A549 (cell line): ENCODE measurements around the gene FANCM. TPM values are rescaled to one million over a fixed set of nuclear protein-coding genes. Genes with fewer than 3 reads are reported as not detected.

ENCODE experiments used
- ATAC-seq, 2 experiments: fragments of 200-7000 bp in 1 of 2; fragments of >200 bp in 1 of 2; cut with Nextera tagmentation in 1 of 2; cut with Tn5 transposase in 1 of 2; 3 replicates each; pipeline versions ENCODE4 v1.8.0 to v1.9.1; 2018 to 2020; ENCODE audit warnings: mild to moderate bottlenecking in 1 of 2, moderate library complexity in 1 of 2
- CTCF ChIA-PET: fragments of 300-600 bp; sonication (Branson Sonifier 250); formaldehyde crosslinking; extraction: SDS; loops from one replicate; lab custom pipeline; 2021; ENCODE audit warnings: antibody characterized with exemption, inconsistent platforms; lab: Yijun Ruan, JAX
- POLR2A ChIA-PET: fragments of 350-600 bp; formaldehyde crosslinking; extraction: SDS; loops from one replicate; lab custom pipeline; 2021; ENCODE audit warnings: antibody characterized with exemption, inconsistent platforms; lab: Yijun Ruan, JAX
- DNase-seq, 2 experiments: peaks; one replicate each; pipeline versions ENCODE4 v3.0.0 to v3.0.0-alpha.2; 2011 to 2016; ENCODE audit warnings: low read depth in 1 of 2, low spot score in 1 of 2
- FAIRE-seq: peaks from 2 replicates; lab custom pipeline; 2011; peaks lifted over from hg19 to GRCh38; lab: Jason Lieb, UNC
- H3K27ac ChIP-seq, 2 experiments: fragments of >200 bp; sonication (Bioruptor Twin); formaldehyde crosslinking; 3 replicates each; pipeline ENCODE4 v1.5.1; 2016 to 2017
- H3K4me1 ChIP-seq: fragments of >200 bp; sonication (Bioruptor Twin); formaldehyde crosslinking; 3 replicates; pipeline ENCODE4 v1.6.1; 2016
- H3K4me2 ChIP-seq: fragments of >200 bp; sonication (Bioruptor Twin); formaldehyde crosslinking; 3 replicates; pipeline ENCODE4 v1.6.1; 2016
- H3K4me3 ChIP-seq: fragments of >200 bp; sonication (Bioruptor Twin); formaldehyde crosslinking; 3 replicates; pipeline ENCODE4 v1.5.1; 2016
- H3K9me3 ChIP-seq: fragments of >200 bp; sonication (Bioruptor Twin); formaldehyde crosslinking; 3 replicates; pipeline ENCODE4 v1.6.1; 2016
- ATOH8 ChIP-seq: fragments of 250-450 bp; sonication (Bioruptor Pico); IDR thresholded peaks from 2 replicates; pipeline ENCODE4 v1.5.0; 2020; ENCODE audit warnings: low read depth, mild to moderate bottlenecking, moderate library complexity
- CBX8 ChIP-seq: fragments of 200-600 bp; sonication (generic); IDR thresholded peaks from 2 replicates; pipeline ENCODE4 v1.6.1; 2016
- CHD4 ChIP-seq: fragments of 200-600 bp; sonication (generic); IDR thresholded peaks from 2 replicates; pipeline ENCODE4 v1.6.1; 2016; ENCODE audit warnings: antibody characterized with exemption, mild to moderate bottlenecking, borderline replicate concordance
- E2F6 ChIP-seq: IDR thresholded peaks from 2 replicates; pipeline ENCODE4 v1.6.1; 2012; ENCODE audit warnings: low read depth, borderline replicate concordance
- EHF ChIP-seq: fragments of 250-450 bp; sonication (Bioruptor Pico); IDR thresholded peaks from 2 replicates; pipeline ENCODE4 v1.5.0; 2020; ENCODE audit warnings: mild to moderate bottlenecking
- ELK1 ChIP-seq: fragments of 150-350 bp; IDR thresholded peaks from 2 replicates; pipeline ENCODE4 v1.6.1; 2014; ENCODE audit warnings: low read depth, mild to moderate bottlenecking, low read length
- FOSB ChIP-seq: fragments of 250-450 bp; sonication (Bioruptor Pico); IDR thresholded peaks from 2 replicates; pipeline ENCODE4 v1.5.0; 2020; ENCODE audit warnings: mild to moderate bottlenecking, moderate library complexity
- GATA3 ChIP-seq: IDR thresholded peaks from 2 replicates; pipeline ENCODE4 v1.6.1; 2012; ENCODE audit warnings: borderline replicate concordance
- HMGXB4 ChIP-seq: fragments of 250-450 bp; sonication (Bioruptor Pico); IDR thresholded peaks from 2 replicates; pipeline ENCODE4 v1.5.0; 2021; ENCODE audit warnings: mild to moderate bottlenecking, moderate library complexity, borderline replicate concordance
- HOXB13 ChIP-seq: fragments of 250-450 bp; sonication (Bioruptor Pico); IDR thresholded peaks from 2 replicates; pipeline ENCODE4 v1.5.0; 2020; ENCODE audit warnings: low read depth, mild to moderate bottlenecking, moderate library complexity
- JUN ChIP-seq, 2 experiments: fragments of >200 bp; sonication (Bioruptor Twin); formaldehyde crosslinking; IDR thresholded peaks; 2 replicates in 1 of 2; 3 replicates in 1 of 2; pipeline ENCODE4 v1.6.1; 2016 to 2017
- JUNB ChIP-seq: fragments of >200 bp; sonication (Bioruptor Twin); formaldehyde crosslinking; IDR thresholded peaks from 2 replicates; pipeline ENCODE4 v1.6.1; 2016
- MYC ChIP-seq: IDR thresholded peaks from 2 replicates; pipeline ENCODE4 v1.6.1; 2012; ENCODE audit warnings: mild to moderate bottlenecking, inconsistent platforms, low read length, improper control_type of control experiment, borderline replicate concordance
- NFE2L2 ChIP-seq: fragments of 150-350 bp; conservative IDR thresholded peaks from 2 replicates; pipeline ENCODE4 v1.6.1; 2014; ENCODE audit warnings: low read length
- REST ChIP-seq: fragments of 200-600 bp; sonication (generic); IDR thresholded peaks from 2 replicates; pipeline ENCODE4 v1.6.1; 2016; ENCODE audit warnings: antibody characterized with exemption, mild to moderate bottlenecking, moderate library complexity
- RFX5 ChIP-seq: fragments of 450-650 bp; IDR thresholded peaks from 2 replicates; pipeline ENCODE4 v1.7.1; 2014; ENCODE audit warnings: antibody characterized with exemption, mild to moderate bottlenecking, moderate library complexity
- USF2 ChIP-seq: fragments of 450-650 bp; IDR thresholded peaks from 2 replicates; pipeline ENCODE4 v1.6.1; 2014; ENCODE audit warnings: antibody characterized with exemption
- ZSCAN20 ChIP-seq: fragments of 250-450 bp; sonication (Bioruptor Pico); IDR thresholded peaks from 2 replicates; pipeline ENCODE4 v1.8.0; 2022; ENCODE audit warnings: mild to moderate bottlenecking, moderate library complexity
- WGBS: methylation state at CpG from one replicate; pipeline ENCODE4 v1.1.6; 2017; ENCODE audit errors: missing lambda C conversion rate; 5-methylcytosine and 5-hydroxymethylcytosine counted together
- polyA plus RNA-seq, 4 experiments: library from polyadenylated mRNA; depleted of rRNA in 3 of 4; stranded (reverse); fragments of >200 nt; fragmentation: RNase III in 1 of 4; extraction: RNeasy Plus Mini Kit Qiagen cat#74134 plus additional on column Dnase treatment in 1 of 4; gene quantifications; 2 replicates in 3 of 4; 3 replicates in 1 of 4; pipeline ENCODE4 v1.2.3, GENCODE V29; 2011 to 2017

Gene FANCM
- polyA plus RNA-seq, 2 of the 4 experiments (the other 2 are of a cell fraction), result 7.0 to 8.8 TPM

GRCh38 chr14:45112896-45113781 lies 22.6 kb upstream of the FANCM start:
- DNase-seq (peak; percentile 12 to 77), FAIRE-seq (peak; percentile 95), ATAC-seq (peak; percentile 68 to 92; a peak in 5 of 6 replicates)
- H3K27ac ChIP-seq, result peak overlapping the region in 1 of 2 experiments; percentile 58; a peak in 4 of 6 replicates
- no peaks in the 10 kb centered on the region for H3K9me3 ChIP-seq
- H3K4me1 ChIP-seq, result peaks cover 30% of the 10 kb centered on the region
- CTCF ChIA-PET, result interaction anchor here (1.5 kb wide), 1 partner anchor 199 kb away, joined by 4 read pairs; no protein-coding TSS in a partner anchor
- peak overlapping the region; percentile 65 for H3K4me2 ChIP-seq
- POLR2A ChIA-PET, result interaction anchor here (0.6 to 1.0 kb wide), 2 partner anchors 8 to 29 kb away, joined by 3 to 5 read pairs; partner anchors contain the start of gene PRPF39
- no peak for TF ChIP-seq EHF (CRISPR knock-in tag)
- no peak for TF ChIP-seq CBX8
- TF ChIP-seq GATA3, result peak; percentile 82
- 23% methylated on average over 6 of the region's 6 CpGs for WGBS
- peak overlapping the region; percentile 4; the same call in 1 of the 3 replicates for H3K4me3 ChIP-seq

- H3K27ac ChIP-seq, result no peak overlapping the region
- peak overlapping the region; percentile 65; the same call in 2 of the 3 replicates for H3K4me2 ChIP-seq
- ATAC-seq (no peak), FAIRE-seq (no peak), DNase-seq (no peak)
- POLR2A ChIA-PET, result interaction anchor here (0.7 kb wide), 1 partner anchor 20 kb away, joined by 7 read pairs; no protein-coding TSS in a partner anchor
- no peaks in the 10 kb centered on the region for H3K9me3 ChIP-seq
- WGBS, result 74% methylated on average over 3 of the region's 3 CpGs
- H3K4me1 ChIP-seq, result peaks cover 30% of the 10 kb centered on the region
- TF ChIP-seq REST (no peak), ELK1 (no peak), JUN (IDR thresholded peaks at IDR 0.05) (no peak), MYC (no peak), RFX5 (no peak), USF2 (no peak), HOXB13 (CRISPR knock-in tag) (no peak)
- no peak overlapping the region for H3K4me3 ChIP-seq
- CTCF ChIA-PET, result no interaction called here
Measured at GRCh38 chr14:45114327-45114726, 21.4 kb upstream of the FANCM start.

GRCh38 chr14:45118594-45118993 lies 17.1 kb upstream of the FANCM start:
- TF ChIP-seq EHF (CRISPR knock-in tag) (no peak), NFE2L2 (no peak), FOSB (no peak), HMGXB4 (CRISPR knock-in tag) (no peak), E2F6 (no peak), JUNB (no peak), ATOH8 (CRISPR knock-in tag) (no peak), ZSCAN20 (CRISPR knock-in tag) (no peak), CHD4 (no peak)
- DNase-seq, result no peak
- ChIA-PET CTCF (no interaction called here), POLR2A (no interaction called here)
- H3K4me3 ChIP-seq, result no peak overlapping the region
- no peak for ATAC-seq
- no peak overlapping the region for H3K27ac ChIP-seq
- no peaks in the 10 kb centered on the region for H3K9me3 ChIP-seq
- H3K4me1 ChIP-seq, result peaks cover 15% of the 10 kb centered on the region
- no peak overlapping the region for H3K4me2 ChIP-seq
- 93% methylated on average over 6 of the region's 6 CpGs for WGBS
- no peak for FAIRE-seq
